HG02870 (cell line): ENCODE measurements around the gene VEGFB.

Experiments used
- ATAC-seq: cut with Tn5 transposase; IDR thresholded peaks from one replicate; pipeline ENCODE4 v1.9.1; 2021; ENCODE audit warnings: mild to moderate bottlenecking, moderate library complexity; ENCODE audit not compliant: unreplicated experiment

VEGFB gene, protein sequence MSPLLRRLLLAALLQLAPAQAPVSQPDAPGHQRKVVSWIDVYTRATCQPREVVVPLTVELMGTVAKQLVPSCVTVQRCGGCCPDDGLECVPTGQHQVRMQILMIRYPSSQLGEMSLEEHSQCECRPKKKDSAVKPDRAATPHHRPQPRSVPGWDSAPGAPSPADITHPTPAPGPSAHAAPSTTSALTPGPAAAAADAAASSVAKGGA

GRCh38 chr11:64233913-64234586, at the start of gene VEGFB:
TSS of gene VEGFB (plus strand) at chr11:64234584. CDS start at chr11:64234834, 250 bp downstream.
- ATAC-seq = no peak

GRCh38 chr11:64185175-64185692, 49.1 kb upstream of the VEGFB start:
- peak; percentile 20 for ATAC-seq

DNA sequence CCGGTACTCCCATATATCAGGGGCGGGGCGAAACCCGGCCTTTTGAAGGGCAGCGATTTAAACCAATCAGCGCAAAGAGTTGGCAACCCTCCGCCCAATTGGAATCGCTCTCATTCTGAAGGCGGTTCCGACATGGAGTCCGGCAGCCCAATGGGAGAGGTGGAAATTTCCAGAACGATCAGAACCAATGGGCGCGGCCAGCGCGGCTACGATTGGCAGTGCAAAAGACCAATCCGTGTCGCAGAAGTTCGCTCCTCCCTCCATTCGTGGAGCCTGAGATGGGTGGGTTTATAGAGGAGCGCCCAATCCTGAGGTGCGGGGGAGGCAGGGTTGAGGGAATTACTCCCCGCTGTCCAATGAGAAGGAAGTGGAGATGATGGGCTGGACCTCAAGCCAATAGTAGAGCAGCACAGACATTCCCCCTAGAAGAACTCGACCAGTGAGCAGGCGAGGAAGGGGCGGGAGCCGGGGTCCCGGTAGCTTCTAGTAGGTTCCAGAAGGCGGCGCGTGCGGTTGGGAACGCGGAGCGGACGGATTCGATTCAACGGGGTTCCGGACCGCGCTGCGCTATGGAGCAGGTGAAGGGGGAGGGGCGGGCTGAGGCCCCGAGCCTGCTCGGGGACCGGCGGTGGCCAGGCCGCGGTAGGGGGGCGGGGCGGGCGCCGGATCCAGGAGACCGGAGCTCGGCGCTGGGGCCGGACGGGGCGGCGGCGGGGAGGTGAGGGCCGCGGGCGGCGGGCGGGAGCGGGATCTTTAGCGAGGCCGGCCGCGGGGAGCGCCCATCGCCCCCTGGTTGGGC, 48.5 kb upstream of the VEGFB start, which contains the start of gene STIP1:
STIP1 (plus strand) TSS at position 479 of the 799 bp plus-strand sequence; CDS start at position 570, 91 bp downstream.
- peak; percentile 84 for ATAC-seq

DNA sequence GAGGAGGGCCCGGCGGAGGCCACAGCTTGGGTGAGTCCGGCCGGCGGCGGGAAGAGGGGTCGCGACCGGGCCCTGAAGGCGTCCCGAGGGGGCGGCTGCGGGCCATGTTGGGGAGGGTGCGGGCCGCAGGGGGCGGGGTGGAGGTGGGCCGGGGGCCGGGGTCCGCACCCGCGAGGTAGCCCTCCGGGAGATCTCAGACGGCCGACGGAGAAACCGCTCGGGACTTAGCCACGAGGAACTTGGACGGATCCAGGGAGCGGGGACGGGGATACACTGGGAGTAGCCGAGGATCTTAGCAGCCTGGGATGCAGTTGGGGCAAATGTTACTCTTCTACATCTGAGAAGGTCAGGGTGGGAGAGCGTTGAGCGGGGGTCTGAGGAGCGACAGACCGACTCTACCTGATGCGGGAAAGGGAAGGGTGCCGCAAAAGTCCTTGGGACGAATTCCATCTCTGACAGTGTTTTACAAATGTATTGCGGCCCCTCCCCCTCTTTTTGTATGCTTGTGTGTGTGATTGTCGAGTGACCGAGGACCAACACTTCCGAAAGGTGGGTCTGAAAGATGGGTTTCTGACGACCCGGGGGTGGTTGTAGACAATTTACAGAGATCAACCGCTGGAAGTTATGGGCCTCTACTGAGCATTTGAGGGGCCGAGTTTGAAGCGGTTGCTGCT, 47.8 kb upstream of the VEGFB start:
- no peak for ATAC-seq

- no peak for ATAC-seq
These were observed 42.0 kb upstream of the VEGFB start for GRCh38 chr11:64192434-64192833.

DNA sequence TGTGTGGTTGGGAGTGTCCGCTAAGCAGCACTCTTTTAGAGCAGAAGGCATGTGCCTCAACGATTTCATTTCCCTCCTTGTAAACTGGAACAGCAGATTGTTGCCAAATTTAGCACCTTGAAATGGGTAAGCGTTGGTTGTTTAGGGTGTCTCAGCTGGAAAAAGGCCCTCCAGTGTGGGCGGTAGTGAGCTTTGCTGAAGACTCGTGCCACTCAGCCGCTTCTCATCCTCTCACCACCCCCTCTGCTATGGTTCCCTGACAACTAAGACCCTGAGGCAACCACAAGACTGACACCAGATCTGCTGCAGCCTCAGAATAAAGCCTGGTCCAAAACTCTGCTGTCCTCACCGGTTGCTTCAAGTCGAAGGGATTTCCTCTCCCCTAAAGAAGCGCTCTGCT, 37.8 kb upstream of the VEGFB start:
- no peak for ATAC-seq

GRCh38 chr11:64198511-64198910, 35.9 kb upstream of the VEGFB start:
- no peak for ATAC-seq

GRCh38 chr11:64201543-64201942, 32.8 kb upstream of the VEGFB start:
- no peak for ATAC-seq

DNA sequence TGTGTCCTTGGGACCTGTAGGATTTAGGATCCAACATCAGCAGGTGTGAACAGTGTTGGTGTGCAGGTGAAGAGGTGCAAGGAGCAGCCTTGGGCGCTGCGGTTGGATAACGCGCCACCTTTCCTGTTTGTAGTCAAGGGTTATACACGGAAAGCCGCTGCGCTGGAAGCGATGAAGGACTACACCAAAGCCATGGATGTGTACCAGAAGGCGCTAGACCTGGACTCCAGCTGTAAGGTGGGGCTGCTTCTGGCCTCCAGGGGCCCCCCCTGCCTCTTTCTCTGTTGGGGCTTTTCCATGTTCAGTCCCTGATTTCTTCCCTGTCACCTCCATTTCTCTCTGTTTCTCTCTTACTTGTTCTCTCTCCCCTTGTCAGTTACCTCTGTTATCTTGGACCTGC, 31.4 kb upstream of the VEGFB start:
- ATAC-seq = no peak

DNA sequence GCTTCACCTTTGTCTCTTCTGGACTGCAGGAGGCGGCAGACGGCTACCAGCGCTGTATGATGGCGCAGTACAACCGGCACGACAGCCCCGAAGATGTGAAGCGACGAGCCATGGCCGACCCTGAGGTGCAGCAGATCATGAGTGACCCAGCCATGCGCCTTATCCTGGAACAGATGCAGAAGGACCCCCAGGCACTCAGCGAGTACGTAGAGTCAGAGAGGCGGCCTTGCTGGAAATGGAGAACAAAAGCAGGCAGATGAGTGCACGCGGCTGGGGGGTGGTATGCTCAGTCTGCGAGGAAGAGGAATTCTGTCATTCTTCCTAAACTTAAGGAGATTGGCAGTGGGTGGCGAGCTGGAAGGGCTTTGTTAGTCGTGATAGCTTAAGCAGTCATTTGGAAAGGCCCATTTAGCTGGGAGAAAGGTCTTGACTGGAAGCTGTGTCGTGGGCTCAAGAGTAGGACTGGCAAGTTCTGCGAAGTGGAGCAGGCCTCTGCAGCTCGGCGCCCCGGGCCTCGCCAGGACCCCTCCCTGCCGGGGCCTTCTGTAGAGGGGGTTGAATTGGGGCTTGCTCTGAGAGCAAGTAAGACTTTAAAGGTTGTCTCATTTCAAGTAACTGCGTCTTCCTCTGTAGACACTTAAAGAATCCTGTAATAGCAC, 30.8 kb upstream of the VEGFB start:
- no peak for ATAC-seq

DNA sequence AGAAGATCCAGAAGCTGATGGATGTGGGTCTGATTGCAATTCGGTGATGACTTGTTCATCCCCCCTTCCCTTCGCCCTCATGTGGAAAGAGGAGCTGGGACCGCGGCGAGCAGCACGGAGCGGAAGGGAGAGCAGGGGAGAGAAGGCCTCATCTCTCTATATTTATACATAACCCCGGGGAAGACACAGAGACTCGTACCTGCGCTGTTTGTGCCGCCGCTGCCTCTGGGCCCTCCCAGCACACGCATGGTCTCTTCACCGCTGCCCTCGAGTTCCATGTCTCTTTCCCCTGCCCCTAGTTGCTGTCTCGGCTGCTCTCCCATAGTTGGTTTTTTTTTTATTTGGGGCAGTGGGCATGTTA, 30.3 kb upstream of the VEGFB start:
- ATAC-seq = no peak

- no peak for ATAC-seq
These were observed 29.9 kb upstream of the VEGFB start for GRCh38 chr11:64204464-64204989.

- ATAC-seq = no peak
These were observed 27.7 kb upstream of the VEGFB start, which contains the start of gene FERMT3 for GRCh38 chr11:64206457-64207255. TSS of gene FERMT3 (plus strand) at chr11:64206721. CDS start at chr11:64207365, 644 bp downstream.

GRCh38 chr11:64207256-64208085, 26.9 kb upstream of the VEGFB start:
- peak; percentile 55 for ATAC-seq

- no peak for ATAC-seq
These were observed 26.1 kb upstream of the VEGFB start for GRCh38 chr11:64208086-64208795.

- ATAC-seq = no peak
These were observed 25.4 kb upstream of the VEGFB start for GRCh38 chr11:64208796-64209562.

DNA sequence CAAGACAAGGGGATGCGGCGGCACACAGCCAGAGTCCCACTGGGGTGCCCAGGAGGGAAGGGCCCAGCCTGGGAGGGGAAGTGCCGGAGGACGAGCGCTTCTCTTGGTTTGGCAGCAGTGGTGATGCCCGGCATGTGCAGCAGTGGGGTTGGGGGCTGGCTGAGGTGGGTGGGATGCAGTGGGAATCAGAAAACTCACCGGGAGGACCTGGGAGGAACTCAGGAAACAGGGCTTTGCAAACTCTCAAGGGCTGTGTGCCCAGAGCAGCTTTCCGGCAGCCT, 24.9 kb upstream of the VEGFB start:
- ATAC-seq = no peak
